ENCODE measurements around the gene SLBP. TPM values are rescaled to one million over a fixed set of nuclear protein-coding genes. Genes with fewer than 3 reads are reported as not detected.

Gene SLBP
- polyA plus RNA-seq, 4 donors = 60.9 to 106 (median 87.9) TPM

- no peak for DNase-seq (ENCODE audit: low read depth in 4 of 4, low spot score in 3 of 4)
Observed at GRCh38 chr4:1749826-1750225, 37.7 kb upstream of the SLBP start.

DNA sequence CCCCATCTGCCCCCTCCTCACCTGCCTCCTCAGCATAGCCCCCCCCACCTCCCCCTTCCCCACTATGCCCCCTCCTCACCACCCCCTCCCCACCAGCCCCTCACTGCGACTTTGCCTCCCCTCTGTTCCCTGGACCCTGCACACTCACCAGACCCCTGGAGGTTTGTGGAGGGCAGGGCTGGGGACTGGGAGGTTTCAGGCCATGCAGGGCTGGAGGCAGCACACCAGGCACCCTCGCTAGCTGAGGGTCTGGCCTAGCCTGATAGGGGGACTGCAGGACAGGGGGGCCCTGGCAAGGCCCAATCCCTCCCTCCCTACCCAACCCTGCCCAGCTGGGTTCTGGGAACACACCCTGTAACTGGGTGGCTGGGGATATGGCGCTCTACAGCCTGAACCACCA is 37.3 kb upstream of the SLBP start:
- DNase-seq (ENCODE audit: low read depth in 4 of 4, low spot score in 3 of 4) = no peak

DNA sequence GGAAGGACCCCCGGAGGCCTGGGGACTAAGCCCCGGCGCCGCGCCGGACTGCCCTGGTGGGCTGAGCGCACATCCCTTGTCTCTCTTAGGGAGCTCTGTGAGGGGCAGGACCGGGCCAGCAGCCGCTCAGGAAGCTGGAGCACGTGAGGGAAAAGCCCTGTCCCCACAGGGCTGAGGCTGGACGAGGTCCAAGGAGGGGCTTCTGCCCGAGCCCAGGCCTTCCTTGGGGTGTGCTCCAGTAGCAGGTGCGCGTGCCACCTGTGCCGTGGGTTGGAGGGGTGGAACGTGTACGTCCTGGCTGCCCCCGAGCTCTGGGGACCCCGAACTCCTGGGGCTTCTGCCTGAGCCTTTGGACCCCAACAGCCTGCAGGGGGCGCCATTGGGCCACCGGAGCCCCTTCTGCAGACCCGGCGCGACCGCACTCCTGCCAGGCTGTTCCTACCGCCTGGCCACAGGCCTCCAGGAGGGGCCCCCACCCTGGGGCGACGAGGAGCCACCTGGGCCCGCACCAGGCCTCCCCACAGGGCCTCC is 36.4 kb upstream of the SLBP start:
- no peak for DNase-seq (ENCODE audit: low read depth in 4 of 4, low spot score in 3 of 4)

DNA sequence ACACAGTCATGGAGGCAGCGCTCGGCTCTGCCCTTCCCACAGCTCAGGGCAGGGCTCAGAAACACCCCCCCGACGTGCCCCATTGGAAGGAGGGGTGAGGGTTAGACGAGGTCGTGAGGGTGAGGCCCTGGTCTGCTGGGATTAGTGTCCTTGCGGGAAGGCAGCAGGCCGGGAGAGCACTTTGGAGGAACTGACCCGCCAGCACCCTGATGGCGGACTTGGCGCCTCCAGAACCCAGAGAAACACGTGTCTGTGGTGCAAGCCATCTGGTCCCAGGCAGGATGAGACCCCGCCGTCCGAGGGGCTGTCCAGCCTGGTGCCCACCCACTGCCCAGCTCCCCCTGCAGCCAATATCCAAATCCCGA is 35.5 kb upstream of the SLBP start:
- no peak for DNase-seq (ENCODE audit: low read depth in 4 of 4, low spot score in 3 of 4)

GRCh38 chr4:1746919-1747602 is 34.9 kb upstream of the SLBP start:
- DNase-seq (ENCODE audit: low read depth in 4 of 4, low spot score in 3 of 4) = no peak

DNA sequence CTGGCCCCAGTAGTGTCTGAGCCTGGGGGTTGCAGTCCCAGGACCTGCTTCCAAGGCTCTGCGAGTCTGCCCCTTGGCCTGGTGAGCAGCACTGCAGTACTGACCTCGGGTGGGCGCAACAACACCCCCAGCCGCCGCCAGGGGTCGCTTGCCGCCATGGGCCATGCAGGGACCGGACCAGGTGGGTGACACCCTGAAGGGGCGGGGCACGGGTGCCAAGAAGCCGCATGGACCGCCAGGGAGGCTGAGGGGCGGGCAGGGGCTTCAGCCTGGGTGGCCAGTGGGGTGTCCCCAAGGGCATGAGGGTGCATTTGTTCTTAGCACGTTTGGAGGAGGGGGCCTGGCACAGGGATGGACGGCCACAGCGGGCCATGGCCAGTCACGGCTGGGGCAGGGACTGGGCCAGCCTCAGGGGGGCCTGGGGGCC is 34.2 kb upstream of the SLBP start:
- no peak for DNase-seq (ENCODE audit: low read depth in 4 of 4, low spot score in 3 of 4)

GRCh38 chr4:1745697-1746096 is 33.6 kb upstream of the SLBP start:
- no peak for DNase-seq (ENCODE audit: low read depth in 4 of 4, low spot score in 3 of 4)

GRCh38 chr4:1745165-1745564 is 33.0 kb upstream of the SLBP start:
- no peak for DNase-seq (ENCODE audit: low read depth in 4 of 4, low spot score in 3 of 4)

- no peak for DNase-seq (ENCODE audit: low read depth in 4 of 4, low spot score in 3 of 4)
Observed at GRCh38 chr4:1744552-1744951, 32.4 kb upstream of the SLBP start.

DNA sequence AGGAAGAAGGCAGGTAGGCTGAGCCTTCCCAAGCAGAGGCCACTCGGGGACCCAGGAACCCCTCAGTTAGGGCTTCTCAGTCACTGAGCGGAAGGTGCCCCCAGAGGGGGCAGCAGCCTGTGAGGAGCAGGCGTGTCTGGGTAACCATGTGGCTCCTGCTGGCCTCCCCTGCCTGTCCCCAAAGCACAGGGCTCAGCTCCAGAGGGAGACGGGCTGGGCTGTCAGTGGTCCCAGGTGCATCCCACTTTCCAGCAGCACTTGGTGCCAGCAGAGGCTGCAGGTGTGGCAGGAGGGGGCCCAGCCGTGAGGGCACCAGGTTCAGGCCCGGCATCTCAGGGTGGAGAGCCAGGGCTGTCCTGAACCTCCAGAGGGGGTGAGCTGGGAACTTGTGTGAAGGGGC is 31.9 kb upstream of the SLBP start:
- DNase-seq (ENCODE audit: low read depth in 4 of 4, low spot score in 3 of 4) = no peak

- DNase-seq (ENCODE audit: low read depth in 4 of 4, low spot score in 3 of 4) = no peak
Observed at GRCh38 chr4:1743551-1743950, 31.4 kb upstream of the SLBP start.

DNA sequence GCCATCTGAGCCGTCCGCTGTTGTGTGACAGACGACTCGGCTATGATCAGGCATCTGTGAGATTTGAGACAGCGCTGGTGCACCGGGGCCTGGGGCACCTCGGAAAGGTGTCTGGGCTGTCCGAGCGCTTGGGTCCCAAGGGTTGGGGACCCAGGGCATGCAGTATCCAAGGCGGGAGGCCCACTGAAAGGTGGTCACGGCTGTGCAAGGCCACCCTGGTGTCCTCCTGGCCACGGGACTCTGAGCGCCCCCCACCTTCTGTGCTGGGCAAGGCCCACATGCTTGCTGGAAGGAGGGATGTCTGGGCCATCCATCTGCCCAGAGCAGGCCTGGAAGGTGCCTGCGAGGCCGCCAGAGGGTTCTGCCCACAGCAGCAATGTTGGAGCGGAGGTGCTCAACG is 29.1 kb upstream of the SLBP start:
- no peak for DNase-seq (ENCODE audit: low read depth in 4 of 4, low spot score in 3 of 4)

DNA sequence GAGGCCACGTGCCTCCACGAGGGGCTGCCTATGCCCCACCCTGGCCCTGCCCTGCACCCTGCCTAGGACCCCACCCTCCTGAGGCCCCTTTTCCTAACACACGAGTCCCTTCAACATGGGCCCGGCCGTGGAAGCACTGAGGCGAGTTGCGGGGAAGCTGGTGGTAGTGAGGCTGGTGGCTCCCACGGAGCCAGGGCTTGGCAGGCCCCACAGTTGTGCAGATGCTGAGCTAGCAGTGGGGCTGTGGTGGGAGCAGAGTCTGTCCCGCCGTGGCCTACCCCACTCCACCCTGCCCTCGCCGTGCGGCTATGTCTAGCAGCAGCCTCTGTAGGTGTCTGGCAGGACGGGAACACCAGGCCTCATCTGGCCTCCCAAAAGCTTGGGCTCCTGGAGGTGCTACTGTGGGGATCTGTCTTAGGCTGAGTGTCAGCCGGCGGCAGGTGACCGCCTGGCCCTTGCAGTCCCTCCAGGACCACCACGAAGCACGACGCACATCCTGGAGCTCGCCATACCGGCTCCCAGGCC is 28.0 kb upstream of the SLBP start:
- DNase-seq (ENCODE audit: low read depth in 4 of 4, low spot score in 3 of 4) = no peak

DNA sequence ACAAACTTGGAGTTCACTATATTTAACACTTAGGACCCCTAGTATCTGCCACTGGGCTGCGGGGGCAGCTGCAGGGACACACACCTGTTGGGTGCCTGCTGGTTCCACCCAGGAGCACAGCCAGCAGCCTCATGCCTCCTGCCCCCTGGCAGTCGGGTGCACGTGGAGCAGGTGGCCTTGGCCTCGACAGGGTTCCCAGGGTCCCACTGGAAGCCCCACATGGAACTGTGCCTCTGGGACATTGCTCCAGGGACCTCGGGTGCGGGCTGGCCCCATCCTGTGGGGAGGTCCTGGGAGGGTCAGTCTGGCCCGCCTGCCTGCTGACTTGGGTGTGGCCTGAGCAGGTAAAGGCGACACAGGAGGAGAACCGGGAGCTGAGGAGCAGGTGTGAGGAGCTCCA is 27.2 kb upstream of the SLBP start:
- no peak for DNase-seq (ENCODE audit: low read depth in 4 of 4, low spot score in 3 of 4)

GRCh38 chr4:1738410-1738809 is 26.3 kb upstream of the SLBP start:
- no peak for DNase-seq (ENCODE audit: low read depth in 4 of 4, low spot score in 3 of 4)

- DNase-seq (ENCODE audit: low read depth in 4 of 4, low spot score in 3 of 4) = no peak
Observed at GRCh38 chr4:1737666-1738065, 25.5 kb upstream of the SLBP start.

DNA sequence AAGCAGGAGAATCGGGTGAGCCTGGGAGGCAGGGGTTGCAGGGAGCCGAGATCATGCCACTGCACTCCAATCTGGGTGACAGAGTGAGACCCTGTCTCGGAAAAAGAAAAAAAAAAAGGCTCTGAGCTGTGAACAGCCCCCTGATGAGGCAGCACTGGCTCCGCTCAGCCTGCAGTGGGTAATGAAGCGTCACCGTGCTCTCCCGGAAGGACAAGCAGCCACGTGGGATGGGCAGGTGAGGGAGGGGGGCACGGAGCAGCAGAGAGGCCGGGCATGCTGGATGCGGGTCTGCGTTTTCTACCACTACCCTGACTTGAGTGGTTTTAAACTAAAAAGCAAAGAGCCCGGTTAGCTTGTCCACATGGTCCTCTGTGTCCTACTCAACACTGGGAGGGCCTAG is 24.7 kb upstream of the SLBP start:
- no peak for DNase-seq (ENCODE audit: low read depth in 4 of 4, low spot score in 3 of 4)

DNA sequence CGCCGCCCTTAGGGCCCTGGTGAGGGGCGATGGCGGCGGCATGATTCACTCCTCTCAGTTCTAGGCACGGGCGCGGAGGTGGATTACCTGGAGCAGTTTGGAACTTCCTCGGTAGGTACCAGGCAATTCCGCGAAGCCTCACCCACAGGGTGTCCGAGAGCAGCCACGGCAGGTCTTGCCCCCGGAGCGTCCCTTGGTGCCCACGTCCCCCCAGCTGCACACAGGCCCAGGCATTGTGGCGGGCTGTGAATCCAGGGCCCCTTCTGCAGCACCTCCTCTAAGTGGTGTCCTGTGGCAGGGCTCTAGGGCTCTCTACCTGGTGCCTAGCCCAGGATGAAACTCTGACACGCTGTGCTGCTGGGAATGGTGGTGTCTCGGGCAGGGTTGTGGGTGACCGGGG is 23.1 kb upstream of the SLBP start:
- no peak for DNase-seq (ENCODE audit: low read depth in 4 of 4, low spot score in 3 of 4)

GRCh38 chr4:1732911-1733310 is 20.8 kb upstream of the SLBP start:
- DNase-seq (ENCODE audit: low read depth in 4 of 4, low spot score in 3 of 4) = no peak

GRCh38 chr4:1731180-1731579 is 19.1 kb upstream of the SLBP start:
- DNase-seq (ENCODE audit: low read depth in 4 of 4, low spot score in 3 of 4) = no peak

- DNase-seq (ENCODE audit: low read depth in 4 of 4, low spot score in 3 of 4) = no peak
Observed at GRCh38 chr4:1730532-1731135, 18.5 kb upstream of the SLBP start.

Measured in left renal pelvis (tissue), 4 donors.